Measurements from ENCODE around the gene VSTM1.

- TF ChIP-seq CTCF (conservative IDR thresholded peaks at IDR 0.05; ENCODE audit: low read depth, low read length) (no peak), EZH2 (IDR thresholded peaks at IDR 0.05; ENCODE audit: low read length, unreplicated experiment) (no peak), EZH2phosphoT487 (IDR thresholded peaks at IDR 0.05; ENCODE audit: borderline replicate concordance, low read length) (no peak)
Observed at GRCh38 chr19:54102421-54103169, 38.9 kb upstream of the VSTM1 start, which contains the start of gene NDUFA3.

Data from PC-3 (cell line).